HUES48 (cell line): ENCODE results near the gene LRFN5.

Experiments used
- H3K27ac ChIP-seq: one replicate; pipeline ENCODE4 v1.7.0; 2013; ENCODE audit warnings: low read depth, low read length, inconsistent platforms
- H3K27me3 ChIP-seq: 2 replicates; pipeline ENCODE4 v1.6.1; 2013; ENCODE audit warnings: mild to moderate bottlenecking, low read length; ENCODE audit not compliant: control insufficient read depth, insufficient read depth
- H3K36me3 ChIP-seq: 2 replicates; pipeline ENCODE4 v1.6.1; 2013; ENCODE audit warnings: low read length; ENCODE audit not compliant: control insufficient read depth, insufficient read depth
- H3K4me1 ChIP-seq: 2 replicates; pipeline ENCODE4 v1.6.1; 2013; ENCODE audit warnings: mild to moderate bottlenecking, low read length; ENCODE audit not compliant: control insufficient read depth, insufficient read depth
- H3K4me3 ChIP-seq: 2 replicates; pipeline ENCODE4 v1.5.1; 2013; ENCODE audit warnings: mild to moderate bottlenecking, low read depth, low read length
- H3K9ac ChIP-seq: 2 replicates; pipeline ENCODE4 v1.6.1; 2013; ENCODE audit warnings: mild to moderate bottlenecking, low read depth, low read length, moderate library complexity
- H3K9me3 ChIP-seq: 2 replicates; pipeline ENCODE4 v1.6.1; 2013; ENCODE audit warnings: low read length; ENCODE audit not compliant: control insufficient read depth, insufficient read depth

LRFN5 gene

DNA sequence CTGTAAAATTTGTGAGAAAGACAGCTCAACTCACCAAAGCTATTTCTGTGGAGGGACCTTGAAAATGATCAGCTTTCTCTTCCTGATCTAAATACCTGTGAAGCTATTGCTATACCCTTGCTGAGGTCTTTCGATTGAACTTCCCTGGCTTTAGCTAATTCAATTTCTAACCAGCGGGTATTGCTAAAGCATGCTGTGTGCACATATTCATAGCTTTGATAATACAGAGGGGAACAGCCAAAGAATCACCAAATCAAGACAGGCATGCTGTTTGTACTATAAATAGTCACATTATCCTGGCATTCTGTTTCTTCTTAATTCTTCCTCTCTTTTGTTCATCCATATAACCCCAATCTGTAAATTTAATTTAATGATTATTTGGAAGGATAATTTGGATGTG, 233.0 kb downstream of the LRFN5 start:
- H3K4me3 ChIP-seq: no peak overlapping the region
- H3K9me3 ChIP-seq: no peaks in the 10 kb centered on the region
- H3K4me1 ChIP-seq: 0 out of 2 replicates have a peak, but pooled peaks cover 2% of the 10 kb centered on the region
- H3K27me3 ChIP-seq: no peaks in the 10 kb centered on the region
- no peaks in the 10 kb centered on the region for H3K36me3 ChIP-seq
- no peak overlapping the region for H3K9ac ChIP-seq
- H3K27ac ChIP-seq: no peak overlapping the region

DNA sequence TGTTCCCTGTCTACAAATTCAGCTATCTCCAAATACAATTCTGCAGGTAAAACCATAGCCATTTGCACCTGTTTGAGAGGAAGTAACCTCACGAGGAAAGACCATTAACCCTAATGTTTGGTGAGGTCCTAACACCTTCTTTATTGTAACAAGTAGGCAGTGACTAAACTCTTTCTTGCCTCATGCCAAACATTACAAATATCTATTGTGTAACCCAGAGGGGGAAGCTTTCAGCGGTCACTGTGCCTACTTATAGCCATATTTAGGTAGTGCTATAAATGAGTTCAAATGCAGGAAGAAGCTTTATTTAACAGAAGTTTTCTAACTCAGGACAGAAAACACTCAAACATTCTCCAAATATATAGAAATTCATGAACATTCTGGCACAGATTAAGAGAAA, 252.7 kb downstream of the LRFN5 start:
- no peak overlapping the region for H3K4me3 ChIP-seq
- H3K9ac ChIP-seq: no peak overlapping the region
- H3K27me3 ChIP-seq: no peaks in the 10 kb centered on the region
- no peaks in the 10 kb centered on the region for H3K36me3 ChIP-seq
- H3K27ac ChIP-seq: no peak overlapping the region
- 0 out of 2 replicates have a peak, but pooled peaks cover 3% of the 10 kb centered on the region for H3K4me1 ChIP-seq
- no peaks in the 10 kb centered on the region for H3K9me3 ChIP-seq

DNA sequence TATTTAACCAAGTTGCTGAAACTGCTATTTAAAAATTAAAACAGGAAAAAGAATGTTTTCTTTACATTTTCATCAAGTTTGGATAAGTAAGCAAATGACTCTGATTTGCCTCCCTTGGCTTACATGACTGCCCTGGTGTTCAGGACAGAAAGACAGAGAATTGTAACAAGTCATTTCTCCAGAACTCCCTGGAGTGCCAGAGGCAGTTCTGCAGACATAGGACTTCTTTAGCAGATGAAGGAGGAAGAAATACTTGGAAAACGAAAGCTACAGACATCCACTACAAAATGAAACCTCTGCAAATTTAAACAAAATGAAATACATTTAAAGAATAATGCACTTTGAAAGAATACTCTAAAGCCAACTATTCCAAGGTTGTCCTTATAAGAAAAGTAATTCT, 253.9 kb downstream of the LRFN5 start:
- 0 out of 2 replicates have a peak, but pooled peaks cover 3% of the 10 kb centered on the region for H3K4me1 ChIP-seq
- H3K4me3 ChIP-seq: no peak overlapping the region
- H3K9ac ChIP-seq: no peak overlapping the region
- no peaks in the 10 kb centered on the region for H3K27me3 ChIP-seq
- no peaks in the 10 kb centered on the region for H3K9me3 ChIP-seq
- no peak overlapping the region for H3K27ac ChIP-seq
- no peaks in the 10 kb centered on the region for H3K36me3 ChIP-seq

DNA sequence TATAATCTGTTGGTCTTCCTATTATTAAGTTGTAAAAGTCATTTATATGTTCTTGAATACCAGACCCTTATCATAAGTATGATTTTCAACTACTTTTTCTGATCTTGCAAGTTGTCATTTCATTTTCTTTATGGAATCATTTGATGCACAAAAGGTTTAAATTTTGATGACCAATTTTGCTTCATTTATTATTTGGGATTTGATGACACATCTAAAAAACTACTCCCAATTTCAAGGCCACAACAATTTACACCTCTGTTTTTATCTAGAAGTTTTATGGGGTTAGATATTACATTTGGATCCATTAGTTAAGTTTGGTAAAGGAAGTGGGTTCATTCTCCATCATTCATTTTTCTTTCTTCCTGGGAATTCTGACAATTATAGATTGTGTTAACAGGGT, 259.2 kb downstream of the LRFN5 start:
- Histone ChIP-seq H3K9ac (no peak overlapping the region), H3K36me3 (no peaks in the 10 kb centered on the region), H3K4me1 (peaks cover 8% of the 10 kb centered on the region), H3K4me3 (no peak overlapping the region), H3K9me3 (peaks cover 17% of the 10 kb centered on the region), H3K27me3 (no peaks in the 10 kb centered on the region), H3K27ac (no peak overlapping the region)

DNA sequence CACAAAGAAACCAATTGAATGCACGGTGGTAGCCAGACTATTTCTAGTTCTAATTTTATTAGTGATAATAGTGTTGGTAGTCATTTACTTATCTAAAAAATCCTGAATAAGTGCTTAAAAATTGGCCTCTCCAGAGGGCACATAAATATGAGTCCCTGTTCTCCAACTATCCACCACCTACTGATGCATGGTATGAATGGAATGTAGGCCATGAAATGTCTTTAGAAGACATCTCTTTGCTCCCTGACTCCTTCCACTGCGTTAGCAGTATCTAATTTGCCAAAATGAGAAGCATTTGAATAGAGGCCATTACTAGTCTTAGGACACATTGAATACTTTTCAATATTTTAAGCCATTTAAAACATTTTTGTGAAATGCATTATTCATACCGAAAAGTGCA, 261.7 kb downstream of the LRFN5 start:
- no peak overlapping the region for H3K4me3 ChIP-seq
- no peak overlapping the region for H3K9ac ChIP-seq
- no peak overlapping the region for H3K27ac ChIP-seq
- H3K36me3 ChIP-seq: no peaks in the 10 kb centered on the region
- H3K9me3 ChIP-seq: peaks cover 17% of the 10 kb centered on the region
- peaks cover 8% of the 10 kb centered on the region for H3K4me1 ChIP-seq
- no peaks in the 10 kb centered on the region for H3K27me3 ChIP-seq

DNA sequence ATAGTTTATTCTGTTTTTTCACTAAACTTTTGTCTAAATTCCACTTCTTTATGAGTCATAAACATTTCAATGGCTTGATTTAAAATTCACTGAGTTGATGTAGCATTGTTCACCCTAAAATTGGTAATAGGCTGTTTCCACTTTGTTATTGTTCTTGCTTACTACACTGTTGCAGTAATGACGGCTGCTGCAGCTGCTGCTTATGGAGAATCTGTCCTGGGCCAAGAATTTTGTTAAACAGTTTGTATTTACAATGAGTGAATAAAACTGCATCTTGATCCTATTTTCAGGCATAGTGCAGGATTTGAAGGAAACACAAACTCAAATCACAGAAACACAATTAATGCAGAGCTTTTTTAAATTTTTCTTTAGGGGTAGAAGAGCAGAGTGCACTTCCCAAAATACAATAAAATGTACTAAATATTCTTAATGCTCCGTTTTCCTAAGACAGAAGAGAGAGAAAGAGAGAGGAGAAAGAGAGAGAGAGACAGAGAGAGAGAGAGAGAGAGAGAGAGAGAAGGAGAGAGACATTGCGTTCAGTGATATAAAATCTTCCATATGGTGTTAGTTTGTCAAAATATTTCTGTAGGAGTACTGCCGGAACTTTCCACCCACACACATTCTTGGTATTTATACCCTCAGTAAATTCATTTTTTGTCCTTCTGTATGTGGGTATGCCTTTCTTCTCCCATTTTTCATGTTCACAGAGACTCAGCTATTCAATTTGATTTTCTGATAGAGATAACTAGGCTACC, 266.4 kb downstream of the LRFN5 start:
- Histone ChIP-seq H3K9me3 (peaks cover 17% of the 10 kb centered on the region), H3K4me3 (no peak overlapping the region), H3K27ac (no peak overlapping the region), H3K36me3 (no peaks in the 10 kb centered on the region), H3K9ac (no peak overlapping the region), H3K4me1 (peaks cover 7% of the 10 kb centered on the region), H3K27me3 (no peaks in the 10 kb centered on the region)

DNA sequence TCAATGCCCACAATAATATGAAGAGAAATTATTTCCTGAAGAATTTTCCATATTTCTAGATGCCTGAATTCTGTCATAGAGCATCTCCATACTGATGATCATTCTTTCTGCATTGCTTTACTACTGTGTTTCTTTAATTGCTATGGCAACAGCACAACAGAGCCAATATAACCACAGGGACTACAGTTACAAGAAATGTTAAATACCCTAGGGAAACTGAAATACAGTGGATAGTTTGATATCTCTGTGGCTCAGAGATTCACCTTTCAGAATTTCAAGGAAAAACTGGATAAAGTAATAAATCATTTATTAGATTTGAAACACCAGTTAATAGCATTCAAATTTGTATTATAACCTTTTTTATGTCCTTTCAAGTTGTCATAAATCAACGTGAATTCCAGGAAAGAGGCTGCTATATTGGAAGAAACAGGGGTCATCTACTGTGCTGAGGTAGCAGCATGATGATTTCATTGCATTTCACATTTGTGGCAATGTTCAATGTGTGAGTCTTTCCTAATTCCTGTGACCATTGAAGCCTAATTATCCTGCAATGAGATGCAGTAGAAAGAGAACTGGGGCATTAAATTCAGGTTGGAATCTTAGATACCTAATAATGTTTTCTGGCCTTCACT, 267.1 kb downstream of the LRFN5 start:
- H3K4me1 ChIP-seq: no peaks in the 10 kb centered on the region
- no peaks in the 10 kb centered on the region for H3K36me3 ChIP-seq
- H3K9ac ChIP-seq: no peak overlapping the region
- no peaks in the 10 kb centered on the region for H3K27me3 ChIP-seq
- H3K9me3 ChIP-seq: peaks cover 14% of the 10 kb centered on the region
- H3K27ac ChIP-seq: no peak overlapping the region
- no peak overlapping the region for H3K4me3 ChIP-seq

DNA sequence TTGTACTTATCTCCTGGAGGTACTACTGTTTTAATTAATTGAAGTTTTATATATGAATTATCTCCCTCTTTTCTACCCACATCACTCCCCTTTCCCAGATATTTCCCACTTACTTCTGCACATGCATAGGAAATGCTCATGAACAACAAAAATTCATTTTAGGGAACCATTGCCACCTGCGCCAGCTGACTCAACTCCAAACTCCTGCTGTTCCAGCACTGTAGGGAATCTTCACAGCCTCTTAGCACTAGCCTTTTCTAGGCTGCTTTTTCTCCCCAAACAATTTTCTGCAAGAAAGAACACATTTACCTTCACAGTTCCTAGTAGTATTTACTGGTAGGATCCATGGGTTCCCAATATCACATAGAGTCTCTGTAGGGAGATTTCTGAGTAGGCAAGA, 268.4 kb downstream of the LRFN5 start:
- no peak overlapping the region for H3K4me3 ChIP-seq
- H3K36me3 ChIP-seq: no peaks in the 10 kb centered on the region
- no peaks in the 10 kb centered on the region for H3K27me3 ChIP-seq
- no peaks in the 10 kb centered on the region for H3K4me1 ChIP-seq
- no peak overlapping the region for H3K9ac ChIP-seq
- no peak overlapping the region for H3K27ac ChIP-seq
- peaks cover 2% of the 10 kb centered on the region; the same call in 1 of the 2 replicates for H3K9me3 ChIP-seq

DNA sequence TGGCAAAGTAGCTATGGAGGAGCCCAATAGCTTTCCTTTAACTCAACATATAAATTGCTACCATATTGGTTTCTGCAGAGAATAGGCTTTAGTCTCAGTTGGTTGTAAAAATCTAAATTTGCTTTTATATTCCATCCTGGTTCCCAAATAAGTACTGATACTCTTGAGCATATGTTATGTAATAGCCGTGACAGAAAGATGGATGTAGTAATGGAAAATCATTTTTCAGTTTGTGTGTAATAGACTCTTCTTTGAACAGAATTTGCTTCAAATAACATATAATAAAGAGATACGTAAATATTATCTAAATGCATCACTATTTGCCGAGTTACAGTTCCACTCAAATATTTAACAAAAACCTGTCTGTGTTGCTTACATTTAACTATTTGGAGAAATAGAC, 271.6 kb downstream of the LRFN5 start:
- no peaks in the 10 kb centered on the region for H3K4me1 ChIP-seq
- H3K4me3 ChIP-seq: no peak overlapping the region
- H3K27ac ChIP-seq: no peak overlapping the region
- H3K9me3 ChIP-seq: no peaks in the 10 kb centered on the region
- no peaks in the 10 kb centered on the region for H3K36me3 ChIP-seq
- H3K27me3 ChIP-seq: no peaks in the 10 kb centered on the region
- no peak overlapping the region for H3K9ac ChIP-seq

DNA sequence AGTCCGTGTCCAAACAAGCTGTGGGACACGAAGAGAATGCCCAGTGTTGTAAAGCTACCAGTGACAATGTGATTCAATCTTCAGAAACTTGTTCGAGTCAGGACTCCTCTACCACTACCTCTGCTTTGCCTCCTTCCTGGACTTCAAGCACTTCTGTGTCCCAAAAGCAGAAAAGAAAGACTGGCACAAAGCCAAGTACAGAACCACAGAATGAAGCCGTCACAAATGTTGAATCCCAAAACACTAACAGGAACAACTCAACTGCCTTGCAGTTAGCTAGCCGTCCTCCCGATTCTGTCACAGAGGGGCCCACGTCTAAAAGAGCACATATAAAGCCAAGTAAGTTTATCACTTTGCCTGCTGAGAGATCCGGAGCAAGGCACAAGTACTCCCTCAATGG, 284.9 kb downstream of the LRFN5 start:
- Histone ChIP-seq H3K27ac (no peak overlapping the region), H3K27me3 (no peaks in the 10 kb centered on the region), H3K4me1 (no peaks in the 10 kb centered on the region), H3K9ac (no peak overlapping the region), H3K9me3 (no peaks in the 10 kb centered on the region), H3K4me3 (no peak overlapping the region), H3K36me3 (no peaks in the 10 kb centered on the region)

DNA sequence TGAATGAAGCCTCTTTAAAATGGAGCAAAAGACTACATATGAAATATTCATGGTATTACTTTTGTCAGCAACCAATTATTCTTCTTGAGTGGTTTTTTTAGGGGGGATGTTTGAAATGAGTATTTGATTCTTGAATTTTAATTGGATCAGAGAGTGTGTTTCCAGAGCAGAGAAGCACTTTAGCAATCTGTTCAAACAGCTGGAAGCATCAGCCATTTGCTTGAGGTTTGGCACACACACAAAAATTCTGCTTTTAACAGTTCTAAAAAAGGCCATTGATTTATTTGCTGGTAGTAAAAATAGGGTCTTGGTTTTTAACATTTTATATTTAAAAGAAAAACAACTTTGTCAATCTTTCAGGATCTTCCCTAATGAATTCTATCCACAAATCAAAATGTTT, 292.7 kb downstream of the LRFN5 start:
- Histone ChIP-seq H3K4me1 (no peaks in the 10 kb centered on the region), H3K27me3 (no peaks in the 10 kb centered on the region), H3K9me3 (no peaks in the 10 kb centered on the region), H3K4me3 (no peak overlapping the region), H3K36me3 (no peaks in the 10 kb centered on the region), H3K27ac (no peak overlapping the region), H3K9ac (no peak overlapping the region)
